HUDEP-2 (cell line): ENCODE results near the gene BET1L.
"Not testable (repeated sequence)": the region's sequence is repeated elsewhere in the genome, so short reads cannot be mapped to it uniquely, and the experiment has no call there.

Experiments
- DNase-seq, 76 experiments: peaks; one replicate each; lab custom pipeline; 2025; ENCODE audit not compliant: unreplicated experiment in 76 of 76; lab: John Stamatoyannopoulos, UW

Gene BET1L

DNA sequence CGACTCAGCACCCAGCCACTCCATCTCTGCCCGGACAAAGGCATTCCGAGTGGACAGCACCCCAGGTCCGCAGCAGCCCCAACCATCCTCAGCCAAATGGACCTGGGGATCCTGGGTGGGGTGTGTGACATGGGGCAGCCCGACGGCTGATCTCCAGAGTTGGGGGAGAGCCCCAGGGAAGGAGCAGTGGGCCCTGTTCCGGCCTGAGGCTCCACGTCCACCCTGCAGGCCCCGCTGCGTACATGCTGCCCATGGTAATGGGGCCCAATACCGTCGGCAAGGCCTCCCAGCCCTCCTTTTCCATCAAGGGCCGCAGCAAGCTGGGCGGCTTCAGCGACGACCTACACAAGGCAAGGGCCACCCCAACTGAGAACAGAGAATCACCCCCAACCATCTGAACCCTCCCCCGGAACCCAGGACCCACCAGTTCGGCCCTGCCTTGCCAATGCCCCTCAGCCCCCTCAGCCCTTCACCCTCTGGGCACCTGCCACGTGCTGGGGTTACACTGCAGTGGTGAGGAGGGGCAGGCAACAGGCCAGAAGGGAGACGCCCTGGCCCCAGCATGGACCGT lies 8.9 kb downstream of the BET1L start:
- no peak for DNase-seq

DNA sequence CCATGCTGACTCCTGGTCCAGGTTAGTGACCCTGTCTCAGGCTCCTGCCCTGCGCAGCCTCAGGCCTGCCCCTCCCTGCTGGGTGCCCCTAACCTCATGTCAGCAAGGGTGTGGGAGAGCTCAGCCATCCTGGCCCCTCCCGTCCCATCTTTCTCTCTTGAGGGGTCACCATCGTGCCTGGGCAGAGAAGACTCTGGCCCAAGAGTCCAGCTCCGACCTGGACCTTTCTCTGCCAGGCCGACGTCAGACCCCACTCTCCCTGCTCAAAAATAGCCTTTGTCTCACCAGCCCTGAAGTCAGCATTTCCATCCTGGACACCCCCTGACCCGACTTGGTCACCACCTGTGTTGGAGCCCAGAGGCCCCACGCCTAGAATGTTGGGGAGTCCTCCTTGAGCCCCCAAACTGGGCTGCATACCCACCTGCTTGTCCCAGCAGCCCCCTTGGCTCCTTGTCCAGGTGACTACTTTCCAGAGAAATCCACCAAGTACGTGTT lies 9.4 kb downstream of the BET1L start:
- DNase-seq: no peak

GRCh38 chr11:196786-197731 lies 10.1 kb downstream of the BET1L start:
- no peak for DNase-seq

GRCh38 chr11:193481-193880 lies 13.7 kb downstream of the BET1L start:
- DNase-seq: not testable (repeated sequence)

DNA sequence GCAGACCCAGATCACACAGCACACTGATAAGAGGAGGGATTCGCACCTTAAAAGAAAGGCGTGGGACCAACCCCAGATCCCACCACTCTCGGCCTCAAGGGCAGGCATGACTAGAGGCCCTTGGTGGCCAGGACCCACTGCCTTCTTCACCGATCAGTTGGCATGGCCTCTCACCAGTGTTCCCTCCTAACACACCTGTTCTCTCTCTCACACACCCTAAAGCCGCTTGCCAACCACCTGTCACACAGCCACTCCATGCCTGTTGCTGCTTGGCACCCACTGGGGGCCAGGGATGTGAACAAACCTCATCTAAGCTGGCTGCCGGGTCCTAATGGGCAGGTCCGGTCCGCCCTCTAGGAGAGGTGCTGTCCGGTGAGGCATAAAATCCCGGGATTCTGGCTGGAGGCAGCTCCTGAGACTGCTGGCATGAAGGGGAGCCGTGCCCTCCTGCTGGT lies 14.5 kb downstream of the BET1L start, which contains the start of gene SCGB1C1:
SCGB1C1 (plus strand) TSS at position 405 of the 455 bp plus-strand sequence; CDS start at position 427, 22 bp downstream.
- DNase-seq: not testable (repeated sequence)

DNA sequence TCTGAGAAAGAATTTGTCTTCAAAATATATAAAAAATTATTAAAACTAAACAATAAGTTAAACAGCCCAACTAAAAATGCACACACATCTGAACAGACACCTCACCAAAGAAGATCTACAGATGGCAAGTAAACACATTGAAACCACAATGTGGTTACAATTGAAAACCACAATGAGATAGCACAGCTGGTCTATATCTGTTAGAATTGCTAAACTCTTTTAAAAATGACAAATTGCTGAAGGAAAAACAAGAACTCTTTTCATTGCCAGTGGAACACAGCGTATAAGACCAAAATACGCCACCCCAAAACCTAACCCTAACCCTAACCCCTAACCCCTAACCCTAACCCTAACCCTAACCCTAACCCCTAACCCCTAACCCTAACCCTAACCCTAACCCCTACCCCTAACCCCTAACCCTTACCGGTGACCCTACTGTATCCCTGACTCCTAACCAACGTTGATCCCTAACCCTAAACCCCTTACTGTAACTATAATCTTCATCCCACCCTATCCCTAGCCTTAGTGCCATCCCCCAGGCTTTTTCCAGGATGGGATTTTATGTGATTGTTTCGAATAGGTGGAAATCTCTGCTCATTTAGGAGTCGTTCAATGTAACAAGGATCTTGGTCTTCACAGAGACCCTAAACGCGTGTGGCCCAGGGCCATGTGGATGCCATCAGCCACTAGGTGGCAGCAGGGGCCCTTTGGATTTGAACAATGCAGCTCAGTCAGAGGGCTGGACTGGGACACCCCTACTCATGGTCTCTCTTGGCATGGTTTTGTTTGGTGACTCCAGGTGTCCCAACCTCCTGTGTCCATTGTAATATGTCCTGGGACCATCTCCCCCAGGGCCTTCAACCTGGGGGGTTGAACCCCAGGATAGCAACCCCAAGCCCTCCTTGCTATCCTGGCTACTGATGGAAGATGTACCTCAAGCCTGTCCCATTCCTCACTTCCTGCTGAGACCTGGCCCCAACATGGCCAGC lies 15.4 kb downstream of the BET1L start:
- DNase-seq: not testable (repeated sequence)

DNA sequence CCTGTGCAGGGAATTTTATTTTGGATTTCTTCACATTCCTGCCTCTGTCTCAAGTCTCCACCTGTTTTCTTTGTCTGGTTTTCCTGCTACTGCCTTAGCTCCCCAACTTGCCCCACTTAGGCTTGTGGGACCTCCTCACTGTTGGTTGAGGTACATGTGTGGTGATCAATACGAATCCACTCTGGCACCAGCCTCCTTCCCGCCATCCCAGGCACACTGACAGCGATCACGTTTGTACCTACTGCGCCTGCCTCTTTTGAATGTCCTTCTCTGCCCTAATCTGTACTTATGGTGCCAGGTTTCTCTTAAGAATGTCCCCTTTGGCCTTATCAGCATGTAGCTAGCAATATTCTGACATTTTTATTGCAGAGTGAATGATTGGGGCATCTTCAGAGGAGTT lies 16.7 kb downstream of the BET1L start:
- DNase-seq: not testable (repeated sequence)

GRCh38 chr11:189843-190311 lies 17.3 kb downstream of the BET1L start:
- not testable (repeated sequence) for DNase-seq

DNA sequence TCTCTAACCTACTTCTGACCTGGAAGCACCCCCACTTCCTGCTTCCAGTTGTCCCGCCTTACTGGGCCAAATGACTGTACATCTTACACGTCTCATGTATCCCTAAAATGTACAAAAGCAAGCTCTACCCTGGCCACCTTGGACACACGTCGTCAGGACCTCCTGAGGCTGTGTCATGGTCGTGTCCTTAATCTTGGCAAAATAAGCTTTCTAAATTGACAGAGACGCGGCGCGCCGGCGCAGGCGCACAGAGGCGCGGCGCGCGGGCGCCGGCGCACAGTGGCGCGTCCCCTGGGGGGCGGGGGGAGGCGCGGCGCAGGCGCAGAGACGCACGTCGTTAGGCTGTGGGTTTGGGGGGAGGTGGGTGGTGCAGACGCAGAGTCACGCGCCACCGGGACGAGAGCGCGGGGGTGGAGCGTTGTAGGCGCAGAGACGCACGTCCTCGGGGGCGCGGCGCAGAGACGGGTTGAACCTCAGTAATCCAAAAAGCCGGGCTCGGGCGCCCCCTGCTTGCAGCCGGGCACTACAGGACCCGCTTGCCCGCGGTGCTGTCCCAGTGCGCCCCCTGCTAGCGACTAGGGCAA lies 17.9 kb downstream of the BET1L start:
- DNase-seq: not testable (repeated sequence)

DNA sequence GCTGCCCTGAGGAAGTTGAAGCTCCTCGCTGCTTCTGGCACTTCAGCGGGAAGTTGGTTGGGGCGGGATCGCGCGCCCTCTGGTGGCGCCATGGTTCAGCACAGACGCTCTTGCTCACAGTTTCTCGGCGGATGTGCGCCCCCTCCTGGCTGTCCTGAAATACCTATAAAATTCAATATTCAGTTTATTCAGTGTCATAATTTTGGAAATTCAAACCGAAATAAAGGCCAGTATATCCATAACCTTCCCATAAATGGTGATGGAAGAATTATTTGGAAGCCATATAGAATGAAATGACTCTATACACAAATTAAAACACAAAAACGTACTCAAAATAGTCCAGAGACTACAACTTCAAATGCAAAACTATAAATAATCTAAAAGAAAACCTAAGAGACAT lies 27.0 kb downstream of the BET1L start:
- DNase-seq: not testable (repeated sequence)
